Right lobe of liver (tissue), 6 donors: Measurements from ENCODE around the gene PNN. TPM values are rescaled to one million over a fixed set of nuclear protein-coding genes. Genes with fewer than 3 reads are reported as not detected.
"Not testable (repeated sequence)": the region's sequence is repeated elsewhere in the genome, so short reads cannot be mapped to it uniquely, and the experiment has no call there.

ENCODE experiments used
- ATAC-seq, 4 donors: fragments of 200-7000 bp; cut with Tn5 transposase; one replicate each; pipeline ENCODE4 v1.9.1; 2020; ENCODE audit warnings: mild to moderate bottlenecking in 4 of 4, moderate library complexity in 4 of 4
- DNase-seq, 3 donors: peaks; one replicate each; pipeline ENCODE4 v3.0.0-alpha.2; 2020
- H3K27ac ChIP-seq, 3 donors: fragments of 200-600 bp; one replicate each; pipeline ENCODE4 v1.8.0; 2022
- H3K27me3 ChIP-seq, 2 donors: fragments of 200-600 bp; one replicate each; pipeline ENCODE4 v1.8.0; 2022
- H3K36me3 ChIP-seq, 4 donors: fragments of 200-600 bp; sonication (generic) in 1 of 4; one replicate each; pipeline versions ENCODE4 v1.5.1 to v1.8.0; 2017 to 2022; ENCODE audit warnings: control low read depth in 1 of 4
- H3K4me1 ChIP-seq, 4 donors: fragments of 200-600 bp; sonication (generic) in 1 of 4; one replicate each; pipeline versions ENCODE4 v1.5.1 to v1.8.0; 2017 to 2022; ENCODE audit warnings: control low read depth in 1 of 4
- H3K4me3 ChIP-seq, 3 donors: fragments of 200-600 bp; one replicate each; pipeline ENCODE4 v1.8.0; 2022
- H3K9me3 ChIP-seq, 4 donors: fragments of 200-600 bp; sonication (generic) in 1 of 4; one replicate each; pipeline versions ENCODE4 v1.5.1 to v1.8.0; 2017 to 2022; ENCODE audit warnings: control low read depth in 1 of 4
- CTCF ChIP-seq, 4 donors: fragments of 200-600 bp in 3 of 4; fragments of 450-650 bp in 1 of 4; IDR thresholded peaks; one replicate each; pipeline versions ENCODE4 v1.5.1 to v1.8.0; 2016 to 2022; ENCODE audit warnings: antibody characterized with exemption in 4 of 4, mild to moderate bottlenecking in 2 of 4
- POLR2A ChIP-seq: fragments of 450-650 bp; IDR thresholded peaks from one replicate; pipeline ENCODE4 v1.6.1; 2017; ENCODE audit warnings: antibody characterized with exemption, mild to moderate bottlenecking
- WGBS: methylation state at CpG from one replicate; pipeline ENCODE4 v1.1.6; 2018; ENCODE audit warnings: low coverage, low lambda C conversion rate; ENCODE audit not compliant: insufficient coverage; ENCODE audit errors: missing lambda C conversion rate; 5-methylcytosine and 5-hydroxymethylcytosine counted together
- intact Hi-C, 2 donors: fragments of 100-400 bp; cut with DNase I; formaldehyde crosslinking; loops; one replicate each; pipeline versions ENCODE4 v1.11.2 to v1.14.1; 2022
- total RNA-seq, 6 experiments: library from RNA; depleted of rRNA in 2 of 6; stranded (reverse); fragments of >200 nt in 2 of 6; fragmentation: NEBNext Ultra II Directional in 3 of 6; extraction: Animal tissue kit (Norgen Biotek cat#: 25700) in 3 of 6; gene quantifications; one replicate each; pipeline versions ENCODE4 v1.1.0 to v1.2.4, GENCODE V29; 2016 to 2023
- donor health status: DM: no; HTN: yes; CAD: no.
- donor health status: DM: no; HTN: no; CAD: no.
- donor health status: DM: no; HTN: no; CAD: no.
- donor health status: DM: no; HTN: yes; CAD: no.
- donor health status: DM: no; HTN: yes; CAD: no.

Gene PNN
- total RNA-seq, 6 experiments from 2014 or later = 12.2 to 42.0 (median 23.8) TPM

GRCh38 chr14:39184628-39185255 is 9.7 kb downstream of the PNN start:
- 100% methylated on average over 4 of the region's 4 CpGs for WGBS
- Histone ChIP-seq H3K4me3 (no peak overlapping the region), H3K4me1 (no peaks in the 10 kb centered on the region), H3K27me3 (no peaks in the 10 kb centered on the region), H3K27ac (no peak overlapping the region), H3K9me3 (no peaks in the 10 kb centered on the region), H3K36me3 (peaks cover 11 to 49% (median 30%) of the 10 kb centered on the region in 4 donors)
- ATAC-seq (no peak), DNase-seq (no peak)
- intact Hi-C loops = no loop called here
- no peak for TF ChIP-seq POLR2A
- no peak for TF ChIP-seq CTCF (IDR thresholded peaks at IDR 0.05)

- DNase-seq (no peak), ATAC-seq (no peak)
- Histone ChIP-seq H3K4me1 (no peaks in the 10 kb centered on the region), H3K9me3 (no peaks in the 10 kb centered on the region), H3K36me3 (peaks cover 11 to 42% (median 25%) of the 10 kb centered on the region in 4 donors), H3K27me3 (no peaks in the 10 kb centered on the region), H3K4me3 (no peak overlapping the region), H3K27ac (no peak overlapping the region)
- 91% methylated on average over 5 of the region's 5 CpGs for WGBS
- intact Hi-C loops = no loop called here
- TF ChIP-seq CTCF (IDR thresholded peaks at IDR 0.05) (no peak), POLR2A (no peak)
Measured at GRCh38 chr14:39185256-39186049, 10.4 kb downstream of the PNN start.

GRCh38 chr14:39186941-39187525 is 12.0 kb downstream of the PNN start:
- intact Hi-C loops = no loop called here
- Histone ChIP-seq H3K9me3 (no peaks in the 10 kb centered on the region), H3K4me3 (no peak overlapping the region), H3K36me3 (peaks cover 0 to 26% (median 14%) of the 10 kb centered on the region in 4 donors), H3K27me3 (no peaks in the 10 kb centered on the region), H3K27ac (no peak overlapping the region), H3K4me1 (no peaks in the 10 kb centered on the region)
- no peak for TF ChIP-seq CTCF (IDR thresholded peaks at IDR 0.05)
- TF ChIP-seq POLR2A = no peak
- 80% methylated on average over 4 of the region's 4 CpGs for WGBS
- DNase-seq (no peak), ATAC-seq (peak in 1 of 4 donors; percentile 19)

- Histone ChIP-seq H3K9me3 (no peaks in the 10 kb centered on the region), H3K27me3 (no peaks in the 10 kb centered on the region), H3K4me1 (no peaks in the 10 kb centered on the region), H3K4me3 (no peak overlapping the region), H3K36me3 (no peaks in the 10 kb centered on the region), H3K27ac (no peak overlapping the region)
- TF ChIP-seq CTCF (IDR thresholded peaks at IDR 0.05) (no peak), POLR2A (no peak)
- 70% methylated on average over 2 of the region's 5 CpGs for WGBS
- ATAC-seq (no peak), DNase-seq (no peak)
- intact Hi-C loops = no loop called here
Measured at GRCh38 chr14:39203659-39204606, 28.9 kb downstream of the PNN start.

- H3K36me3 ChIP-seq, DNase-seq, H3K27ac ChIP-seq, H3K27me3 ChIP-seq, H3K9me3 ChIP-seq, ATAC-seq, intact Hi-C loops, H3K4me1 ChIP-seq, H3K4me3 ChIP-seq: not testable (repeated sequence)
- 71% methylated on average over 2 of the region's 2 CpGs for WGBS
Measured at GRCh38 chr14:39207430-39207829, 32.4 kb downstream of the PNN start.
